Peyer's patch (tissue), 4 donors: ENCODE results near the gene KRTAP1-1.

Experiments
- CTCF ChIP-seq, 6 experiments: fragments of 450-650 bp in 4 of 6; fragments of 200-600 bp in 2 of 6; sonication (generic) in 1 of 6; IDR thresholded peaks; one replicate each; pipeline ENCODE4 v1.5.1; 2017 to 2019; ENCODE audit warnings: antibody characterized with exemption in 6 of 6, mild to moderate bottlenecking in 3 of 6, moderate library complexity in 1 of 6
- POLR2A ChIP-seq, 2 donors: fragments of 450-650 bp; IDR thresholded peaks; one replicate each; pipeline ENCODE4 v1.5.1; 2017; ENCODE audit warnings: antibody characterized with exemption in 2 of 2, mild to moderate bottlenecking in 2 of 2, moderate library complexity in 2 of 2

GRCh38 chr17:41082626-41083025 lies 41.4 kb upstream of the KRTAP1-1 start:
- TF ChIP-seq CTCF (IDR thresholded peaks at IDR 0.05) (no peak), POLR2A (IDR thresholded peaks at IDR 0.05) (no peak)
